IPS DF 4.7 (cell line): ENCODE measurements around the gene AFF2.
"Not testable (repeated sequence)": the region's sequence is repeated elsewhere in the genome, so short reads cannot be mapped to it uniquely, and the experiment has no call there.

ENCODE experiments used
- DNase-seq: peaks from one replicate; pipeline ENCODE4 v3.0.0-alpha.2; 2013; ENCODE audit warnings: low spot score; ENCODE audit errors: extremely low read depth

AFF2 gene

GRCh38 chrX:148825696-148826095, 325.3 kb downstream of the AFF2 start:
- DNase-seq: no peak

DNA sequence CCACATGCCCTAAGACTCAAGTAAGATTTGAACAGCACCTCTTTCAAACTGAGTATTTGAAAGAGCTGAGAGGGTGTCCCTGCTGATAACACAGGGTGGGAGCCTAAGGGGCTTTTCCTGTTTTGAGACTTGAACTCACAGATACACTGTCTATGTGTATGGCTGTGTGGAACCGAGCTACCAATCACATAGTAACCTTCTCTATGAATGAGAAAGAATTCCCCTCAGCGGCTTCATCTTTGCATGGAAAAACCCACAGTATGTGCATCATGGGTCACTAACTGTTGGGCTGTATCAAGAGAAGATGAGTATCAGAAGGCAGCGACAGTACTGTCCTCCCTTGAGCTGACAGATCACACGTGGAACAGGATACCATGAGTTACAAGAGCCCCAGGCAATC, 336.3 kb downstream of the AFF2 start:
- no peak for DNase-seq

DNA sequence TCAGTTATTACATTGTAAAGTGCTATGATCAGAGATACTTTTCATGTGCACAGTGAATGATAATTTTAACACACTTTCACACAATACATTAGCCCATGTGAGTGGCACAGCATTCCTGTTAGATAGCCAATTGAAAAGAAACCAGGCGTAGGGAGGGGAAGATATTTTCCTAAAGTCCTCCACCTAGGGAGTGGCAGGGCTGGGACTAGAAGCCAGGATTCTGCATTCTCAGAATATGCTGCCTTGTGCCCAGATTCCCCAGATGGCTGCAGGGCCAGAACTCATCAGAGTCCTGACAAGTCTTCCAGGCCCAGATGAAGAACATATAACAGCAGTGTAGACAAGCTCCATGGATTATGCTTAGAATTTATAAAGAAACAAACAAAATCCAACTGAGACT, 350.2 kb downstream of the AFF2 start:
- DNase-seq: no peak

- DNase-seq: no peak
Measured at GRCh38 chrX:148854306-148854705, 353.9 kb downstream of the AFF2 start.

DNA sequence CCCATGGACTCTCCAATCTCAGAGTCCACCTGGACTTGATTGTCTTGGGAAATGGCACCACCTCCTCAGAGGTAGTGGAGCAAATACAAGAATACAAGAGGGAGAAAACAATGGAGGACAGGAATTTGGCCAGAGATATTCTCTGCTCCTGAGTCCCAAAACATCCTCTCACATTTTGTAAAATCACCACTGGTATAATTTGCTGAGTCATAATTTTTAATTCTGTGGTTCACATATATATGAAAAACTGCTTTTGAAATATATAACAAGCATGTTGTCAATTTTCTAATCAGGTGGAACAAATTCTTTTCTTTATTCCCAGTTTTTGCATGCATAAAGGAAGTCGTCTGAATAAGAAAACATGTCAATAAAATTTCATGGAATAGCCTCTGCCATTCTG, 356.1 kb downstream of the AFF2 start:
- no peak for DNase-seq

- DNase-seq: no peak
Measured at GRCh38 chrX:148865277-148866210, 365.1 kb downstream of the AFF2 start.

DNA sequence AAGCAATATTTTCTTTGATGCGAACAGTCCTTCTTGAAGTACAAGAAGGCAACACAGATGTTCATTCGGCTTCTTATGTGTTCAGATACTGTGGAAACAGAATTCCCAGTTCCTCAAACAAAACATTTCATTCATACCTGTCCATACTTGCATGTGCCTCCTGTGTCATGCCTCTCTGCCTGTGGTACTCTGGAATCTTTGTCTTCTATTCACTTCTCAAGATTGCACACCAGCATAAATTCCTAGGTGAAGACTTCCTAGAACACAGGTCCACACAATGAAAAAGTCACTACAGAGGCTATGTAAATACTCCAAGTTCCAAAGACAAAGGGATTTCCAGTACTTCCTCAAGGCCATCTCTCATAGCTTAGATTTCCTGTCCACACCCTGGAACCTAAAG, 367.2 kb downstream of the AFF2 start:
- no peak for DNase-seq

DNA sequence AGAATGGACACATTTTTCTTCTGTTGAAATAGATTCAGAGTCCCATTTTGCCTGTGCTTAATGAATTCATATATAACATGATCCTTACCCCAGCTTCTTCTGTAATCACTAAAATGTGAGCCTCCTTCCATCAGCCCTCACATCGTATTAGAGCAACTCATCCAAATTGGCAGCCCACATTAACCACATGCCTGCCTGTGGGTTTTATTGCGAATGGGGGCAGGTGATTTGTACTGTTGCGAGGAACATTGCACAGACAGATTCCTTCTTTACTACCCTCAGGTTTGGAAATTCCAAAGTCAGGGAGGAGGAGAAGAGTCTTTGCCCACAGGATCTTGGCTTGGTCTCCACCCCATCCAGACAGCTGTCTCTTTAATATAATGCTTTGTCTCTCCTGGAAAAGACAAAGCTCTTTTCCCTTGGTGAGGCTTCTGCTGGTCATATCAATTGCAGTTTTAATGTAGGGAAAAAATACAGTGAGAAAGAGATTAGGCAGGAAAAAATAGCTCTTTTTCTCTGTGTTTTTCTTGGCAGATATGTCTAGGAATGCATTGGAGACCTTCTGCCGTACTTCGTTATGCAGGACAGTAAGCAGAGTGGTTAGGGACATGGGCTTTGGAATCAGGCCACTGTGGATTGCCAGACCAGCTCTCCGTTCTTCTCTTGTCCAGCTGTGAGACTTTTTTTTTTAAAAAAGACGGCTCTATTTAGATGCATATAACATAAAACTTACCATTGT, 371.2 kb downstream of the AFF2 start:
- no peak for DNase-seq

GRCh38 chrX:148872161-148872535, 371.7 kb downstream of the AFF2 start:
- DNase-seq: no peak

- no peak for DNase-seq
Measured at GRCh38 chrX:148872881-148873280, 372.5 kb downstream of the AFF2 start.

DNA sequence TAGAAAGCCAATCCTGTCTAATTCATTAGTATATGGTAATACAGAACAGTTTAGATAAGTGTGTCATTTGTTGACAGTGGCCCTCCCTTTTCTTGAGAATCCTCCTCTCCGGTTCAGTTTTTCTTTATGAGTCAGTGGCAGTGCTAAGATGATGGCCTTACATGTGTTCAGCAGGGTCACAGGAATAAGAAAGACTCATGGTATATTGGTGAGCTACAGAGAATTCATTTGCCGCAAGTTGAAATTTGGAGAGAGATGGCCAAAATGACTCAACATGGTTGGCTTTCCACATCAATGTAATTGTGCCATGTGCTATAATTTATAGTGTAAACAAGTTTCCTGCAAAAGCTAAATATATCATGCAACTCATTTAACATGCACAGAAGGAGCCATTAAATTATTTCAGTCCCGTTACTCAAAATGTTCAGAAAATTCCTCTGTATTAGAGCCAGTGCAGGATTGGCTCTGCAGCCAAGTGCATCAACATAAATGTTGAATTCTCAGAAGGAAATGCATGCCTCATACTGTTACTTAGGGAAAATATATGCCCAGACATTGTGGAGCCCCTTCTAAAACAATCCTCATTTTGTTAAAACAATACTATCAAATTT, 374.3 kb downstream of the AFF2 start:
- no peak for DNase-seq

- no peak for DNase-seq
Measured at GRCh38 chrX:148878371-148878770, 378.0 kb downstream of the AFF2 start.

DNA sequence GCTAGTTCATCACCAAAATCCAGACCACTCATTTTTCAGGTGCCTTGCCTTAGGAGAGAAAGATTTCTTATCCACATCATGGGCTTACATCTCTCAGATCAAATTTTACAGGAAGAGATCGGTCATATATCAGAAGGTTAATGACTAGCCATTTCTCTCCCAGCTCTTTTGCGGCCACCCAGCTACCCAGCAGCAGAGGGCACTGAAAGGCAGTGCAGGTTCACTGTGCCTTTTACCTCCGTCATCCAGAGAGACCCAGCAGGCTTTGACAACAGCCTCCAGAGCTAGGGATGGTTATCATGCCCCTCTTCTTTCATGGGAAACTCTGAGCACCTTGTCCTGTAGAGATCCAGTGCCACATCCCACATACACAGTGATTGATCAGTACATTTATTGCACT, 384.8 kb downstream of the AFF2 start:
- DNase-seq: no peak

DNA sequence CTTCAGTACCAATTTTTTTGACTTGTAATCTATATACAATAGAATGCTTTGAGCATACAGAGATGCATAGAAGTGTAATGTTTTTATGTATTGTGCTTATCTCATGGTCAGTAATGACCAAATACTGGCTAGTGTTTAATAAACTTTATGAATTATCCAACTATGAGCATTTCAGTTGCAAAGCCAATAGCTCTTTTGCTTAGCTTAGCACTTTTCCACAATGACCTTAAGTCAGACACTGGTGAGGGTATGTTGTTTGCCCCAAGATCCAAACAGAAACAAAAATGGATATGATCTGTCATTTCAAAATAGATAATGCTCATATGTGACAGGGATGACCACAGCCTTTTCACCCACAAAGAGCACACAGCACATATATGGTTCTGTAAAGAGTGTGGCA, 393.0 kb downstream of the AFF2 start:
- no peak for DNase-seq

GRCh38 chrX:148902581-148902980, 402.2 kb downstream of the AFF2 start:
- DNase-seq: no peak

DNA sequence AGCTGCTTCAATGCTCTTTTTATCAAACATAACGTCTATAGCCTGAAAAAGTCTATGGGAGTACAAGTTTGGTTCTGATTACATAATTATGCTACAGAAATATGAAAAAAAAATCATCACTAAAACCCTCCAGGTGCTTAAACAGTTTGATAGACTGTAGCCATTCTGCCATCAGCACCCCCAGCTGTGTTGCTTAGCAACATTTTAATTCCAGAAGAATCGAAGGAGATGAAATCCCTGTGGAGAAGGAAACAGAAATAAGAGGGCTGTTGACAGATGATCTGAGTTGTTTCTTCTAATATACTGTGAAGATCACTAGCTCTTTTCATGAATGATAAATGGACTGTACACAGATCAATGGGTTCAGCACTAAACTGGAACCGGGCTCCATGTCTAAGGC, 402.8 kb downstream of the AFF2 start:
- no peak for DNase-seq

DNA sequence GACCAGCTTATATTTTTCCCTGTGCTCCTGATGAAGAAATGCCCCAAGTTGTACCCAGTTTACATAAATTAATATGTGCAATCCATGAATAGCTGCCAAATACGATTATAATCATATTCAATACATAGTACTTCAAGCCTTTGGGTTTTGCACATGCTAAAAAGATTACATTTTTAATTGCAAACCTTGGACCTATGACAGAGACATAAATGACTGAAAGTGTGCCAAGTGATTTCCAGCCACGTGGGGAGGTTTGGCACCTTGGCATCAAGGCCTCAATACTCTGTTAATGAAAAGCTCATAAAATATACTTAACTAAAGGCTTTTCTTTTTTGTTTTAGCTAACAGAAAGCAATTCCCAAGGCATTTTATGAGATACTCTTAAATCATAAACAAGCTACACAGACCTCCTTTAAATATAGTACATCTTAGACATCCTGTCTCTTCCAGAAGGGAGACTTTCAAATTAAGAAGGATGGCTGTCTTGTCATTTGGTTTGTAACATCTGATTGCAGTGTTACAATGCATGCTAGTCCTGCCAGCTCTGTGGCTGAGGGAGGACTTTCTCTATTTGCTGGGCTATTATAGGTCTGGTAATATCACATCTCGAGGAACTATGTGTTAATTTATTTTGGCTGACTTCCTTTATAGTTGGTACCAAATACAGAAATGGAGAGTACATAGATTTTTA, 404.1 kb downstream of the AFF2 start:
- no peak for DNase-seq

- no peak for DNase-seq
Measured at GRCh38 chrX:148905400-148905799, 405.0 kb downstream of the AFF2 start.

- not testable (repeated sequence) for DNase-seq
Measured at GRCh38 chrX:148906628-148907027, 406.2 kb downstream of the AFF2 start.

DNA sequence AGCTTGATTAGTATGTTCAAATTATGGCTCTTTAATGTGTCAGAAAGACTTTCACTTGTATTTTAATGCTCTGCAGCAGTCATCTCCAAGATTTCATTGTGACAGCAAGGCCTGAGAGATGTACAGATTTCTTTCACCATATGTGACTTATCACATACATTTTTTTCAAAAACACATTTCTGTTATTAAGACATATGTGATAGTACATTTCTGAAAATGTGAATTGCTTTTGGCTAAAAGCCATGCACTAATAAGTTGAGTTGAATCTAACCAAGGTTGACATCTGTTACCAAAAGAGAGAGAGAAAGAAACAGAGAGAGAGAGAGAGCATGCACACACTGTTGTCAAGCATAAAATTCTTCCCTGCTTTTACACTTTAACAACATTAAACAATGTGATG, 409.3 kb downstream of the AFF2 start:
- DNase-seq: no peak

GRCh38 chrX:148913971-148914370, 413.6 kb downstream of the AFF2 start:
- no peak for DNase-seq

GRCh38 chrX:148914783-148915182, 414.4 kb downstream of the AFF2 start:
- DNase-seq: no peak
